GM12891 (cell line): ENCODE measurements around the gene KRT76.

Experiments used
- POLR2A ChIP-seq: IDR thresholded peaks from 2 replicates; pipeline ENCODE4 v1.6.1; 2011; ENCODE audit warnings: low read depth, low read length, control low read depth
- POLR2AphosphoS5 ChIP-seq: IDR thresholded peaks from 2 replicates; pipeline ENCODE4 v1.6.1; 2011; ENCODE audit warnings: low read depth, low read length, control low read depth
- TAF1 ChIP-seq: IDR thresholded peaks from 2 replicates; pipeline ENCODE4 v1.6.1; 2011; ENCODE audit warnings: low read depth, low read length, control low read depth

DNA sequence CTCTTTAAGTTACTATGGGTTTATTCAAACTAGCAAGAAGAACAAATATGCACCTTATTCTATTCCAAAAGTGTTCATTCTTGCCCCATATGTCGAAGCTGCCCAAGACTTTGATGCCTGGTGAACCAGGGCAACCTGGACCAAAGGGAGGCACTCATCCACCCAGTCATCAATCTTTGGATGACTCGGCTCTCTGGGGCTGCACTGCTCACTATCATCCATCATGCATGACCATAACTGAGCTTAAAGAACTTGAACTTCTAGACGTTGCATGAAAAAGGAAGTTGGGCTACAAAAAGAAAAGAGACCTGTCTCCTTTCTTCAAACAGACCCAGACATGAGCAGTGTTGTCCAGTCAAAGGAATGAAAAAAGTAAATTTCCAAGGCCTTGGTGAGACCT is 35.6 kb upstream of the KRT76 start:
- TF ChIP-seq POLR2A (no peak), TAF1 (no peak), POLR2AphosphoS5 (no peak)
